Stimulated activated CD8-positive, alpha-beta memory T cell treated with anti-CD3 and anti-CD28 coated beads, Interleukin-2, amount 100 ng/mL, for 48 hours (primary cell): Measurements from ENCODE around the gene SLC44A5.
"Not testable (repeated sequence)": the region's sequence is repeated elsewhere in the genome, so short reads cannot be mapped to it uniquely, and the experiment has no call there.

ENCODE experiments used
- DNase-seq, 2 donors: peaks; one replicate each; pipeline ENCODE4 v3.0.0-alpha.2; 2020; ENCODE audit warnings: low read depth in 2 of 2

SLC44A5 gene

GRCh38 chr1:75275631-75276030 is 335.3 kb downstream of the SLC44A5 start:
- DNase-seq, result no peak

- no peak for DNase-seq
These were observed 335.9 kb downstream of the SLC44A5 start for GRCh38 chr1:75274920-75275506.

- DNase-seq, result no peak
These were observed 337.8 kb downstream of the SLC44A5 start for GRCh38 chr1:75273110-75273509.

- DNase-seq, result no peak
These were observed 345.1 kb downstream of the SLC44A5 start for GRCh38 chr1:75265792-75266191.

- no peak for DNase-seq
These were observed 346.8 kb downstream of the SLC44A5 start for GRCh38 chr1:75264112-75264511.

GRCh38 chr1:75263616-75264015 is 347.3 kb downstream of the SLC44A5 start:
- DNase-seq, result not testable (repeated sequence)

GRCh38 chr1:75261946-75262345 is 349.0 kb downstream of the SLC44A5 start:
- not testable (repeated sequence) for DNase-seq

GRCh38 chr1:75258351-75258750 is 352.6 kb downstream of the SLC44A5 start:
- no peak for DNase-seq

- no peak for DNase-seq
These were observed 353.5 kb downstream of the SLC44A5 start for GRCh38 chr1:75257424-75257823.

GRCh38 chr1:75250114-75250513 is 360.8 kb downstream of the SLC44A5 start:
- DNase-seq, result not testable (repeated sequence)

- no peak for DNase-seq
These were observed 365.7 kb downstream of the SLC44A5 start for GRCh38 chr1:75245239-75245638.

GRCh38 chr1:75243124-75243523 is 367.8 kb downstream of the SLC44A5 start:
- DNase-seq, result no peak

- DNase-seq, result no peak
These were observed 373.6 kb downstream of the SLC44A5 start for GRCh38 chr1:75237316-75237715.

GRCh38 chr1:75234562-75234961 is 376.4 kb downstream of the SLC44A5 start:
- no peak for DNase-seq

GRCh38 chr1:75233302-75233929 is 377.5 kb downstream of the SLC44A5 start:
- DNase-seq, result no peak

- no peak for DNase-seq
These were observed 390.8 kb downstream of the SLC44A5 start for GRCh38 chr1:75220072-75220471.

- DNase-seq, result no peak
These were observed 396.9 kb downstream of the SLC44A5 start for GRCh38 chr1:75214017-75214416.

GRCh38 chr1:75211648-75212047 is 399.3 kb downstream of the SLC44A5 start:
- no peak for DNase-seq

- DNase-seq, result no peak
These were observed 402.1 kb downstream of the SLC44A5 start for GRCh38 chr1:75208862-75209261.

- no peak for DNase-seq
These were observed 407.3 kb downstream of the SLC44A5 start for GRCh38 chr1:75203415-75204277.

- DNase-seq, result no peak
These were observed 408.2 kb downstream of the SLC44A5 start for GRCh38 chr1:75202751-75203150.

- no peak for DNase-seq
These were observed 412.2 kb downstream of the SLC44A5 start for GRCh38 chr1:75198761-75199160.

- DNase-seq, result no peak
These were observed 412.8 kb downstream of the SLC44A5 start for GRCh38 chr1:75198163-75198562.
